Fibroblast of the conjunctiva (primary cell): ENCODE measurements around the gene ICE2.

Experiments
- DNase-seq: peaks from one replicate; pipeline ENCODE4 v3.0.0-alpha.2; 2010; ENCODE audit warnings: low read depth

ICE2 gene

DNA sequence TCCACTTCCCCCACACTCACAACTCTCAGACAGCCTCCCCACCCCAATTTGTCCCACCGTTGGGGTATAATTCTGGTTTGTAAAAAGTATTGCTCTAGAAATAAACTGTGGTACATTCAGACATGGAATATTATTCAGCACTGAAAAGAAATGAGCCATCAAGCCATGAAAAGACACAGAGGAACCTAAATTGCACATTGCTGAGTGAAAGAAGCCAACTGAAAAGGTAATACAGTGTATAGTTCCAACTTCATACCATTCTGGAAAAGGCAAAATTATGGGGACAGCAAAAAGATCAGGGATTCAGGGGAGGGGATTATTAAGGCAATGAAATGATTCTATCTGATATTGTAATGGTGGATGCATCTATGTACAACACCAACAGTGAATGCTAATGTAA, 91.6 kb downstream of the ICE2 start:
- no peak for DNase-seq

DNA sequence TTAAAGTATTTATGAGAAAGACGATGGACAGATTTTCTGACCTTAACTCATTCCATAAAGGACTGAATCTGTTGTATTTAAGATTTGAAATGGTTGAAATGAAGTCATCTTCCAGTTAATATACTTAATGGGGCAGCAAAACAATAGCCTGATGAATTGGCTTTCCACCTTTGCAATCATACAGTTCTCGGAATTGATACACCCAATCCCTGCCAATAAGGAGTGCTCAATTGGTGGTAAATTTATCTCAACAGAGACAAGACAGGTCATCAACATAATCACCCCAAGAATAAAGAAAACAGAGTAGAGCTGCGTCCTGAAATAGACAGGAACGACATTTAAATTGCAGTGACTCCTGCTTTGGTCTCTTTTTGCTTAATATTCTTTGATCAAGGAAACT, 92.3 kb downstream of the ICE2 start:
- DNase-seq: no peak

GRCh38 chr15:60385620-60386552, 93.1 kb downstream of the ICE2 start:
- DNase-seq: no peak

DNA sequence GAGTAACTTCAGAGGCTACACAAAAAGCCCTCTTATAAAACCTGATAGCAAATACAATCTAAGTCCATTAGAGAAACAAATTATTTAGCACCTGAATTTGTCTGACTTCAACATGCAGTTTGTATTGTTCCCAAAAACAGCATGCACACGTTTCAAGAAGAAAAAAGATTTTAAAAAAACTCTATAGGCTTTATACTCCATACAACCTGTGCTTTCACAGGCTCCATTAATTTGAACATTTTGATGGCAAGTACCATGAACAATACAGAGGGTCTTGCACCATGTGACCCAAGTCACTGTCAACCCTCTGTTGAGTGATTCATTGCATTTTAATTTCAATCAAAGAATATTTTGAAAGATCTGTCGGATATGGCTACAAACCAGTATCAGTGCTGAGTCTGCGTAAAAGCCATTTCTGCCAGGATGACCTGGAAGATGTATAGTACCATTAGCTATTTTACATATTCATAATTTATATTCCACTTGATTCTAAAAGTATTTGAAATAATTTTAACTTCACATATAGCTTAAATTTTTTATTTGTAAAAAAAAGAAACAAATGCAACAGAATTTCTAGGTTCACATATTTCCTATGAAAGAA, 94.3 kb downstream of the ICE2 start:
- no peak for DNase-seq

- DNase-seq: no peak
These were observed 94.9 kb downstream of the ICE2 start for GRCh38 chr15:60384053-60384452.

DNA sequence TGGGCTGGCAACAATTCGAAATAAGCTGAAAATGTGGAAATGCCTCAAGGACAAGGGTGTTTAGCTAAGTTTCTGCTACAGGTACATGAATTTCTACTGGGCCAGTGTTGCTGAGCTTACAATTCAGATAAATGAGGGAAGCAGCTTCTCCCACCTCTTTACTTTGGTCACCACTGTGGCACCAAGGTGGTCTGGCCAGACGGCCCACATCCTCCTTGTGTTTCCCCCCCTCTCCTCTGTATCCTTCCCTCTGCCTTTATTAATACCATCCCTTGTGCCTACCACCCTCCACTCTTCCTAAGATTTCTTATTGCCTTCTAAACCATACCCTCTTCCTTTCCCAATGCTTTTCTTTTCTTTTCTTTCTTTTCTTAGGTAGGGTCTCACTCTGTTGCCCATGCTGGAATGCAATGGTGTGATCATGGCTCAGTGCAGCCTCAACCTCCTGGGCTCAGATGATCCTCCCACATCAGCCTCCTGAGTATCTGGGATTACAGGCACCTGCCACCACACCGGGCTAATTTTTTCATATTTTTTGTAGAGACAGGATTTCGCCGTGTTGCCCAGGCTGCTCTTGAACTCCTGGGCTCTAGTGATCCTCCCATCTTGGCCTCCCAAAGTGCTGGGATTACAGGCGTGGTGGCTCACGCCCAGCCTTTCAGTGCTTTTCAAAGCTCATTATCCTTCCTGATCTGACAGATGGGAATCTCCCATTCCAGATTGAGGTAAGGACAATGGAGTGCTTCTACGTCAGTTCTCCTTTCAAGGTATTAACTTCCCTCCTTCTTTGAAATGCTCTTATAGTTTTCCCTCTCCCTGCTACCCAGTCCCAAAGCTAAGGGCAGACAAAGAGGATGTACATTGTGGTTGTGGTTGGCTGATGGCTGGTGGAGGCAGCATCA, 95.9 kb downstream of the ICE2 start:
- DNase-seq: no peak

- DNase-seq: no peak
These were observed 97.7 kb downstream of the ICE2 start for GRCh38 chr15:60381148-60381788.

GRCh38 chr15:60379525-60380274, 99.2 kb downstream of the ICE2 start:
- peak; percentile 76 for DNase-seq

DNA sequence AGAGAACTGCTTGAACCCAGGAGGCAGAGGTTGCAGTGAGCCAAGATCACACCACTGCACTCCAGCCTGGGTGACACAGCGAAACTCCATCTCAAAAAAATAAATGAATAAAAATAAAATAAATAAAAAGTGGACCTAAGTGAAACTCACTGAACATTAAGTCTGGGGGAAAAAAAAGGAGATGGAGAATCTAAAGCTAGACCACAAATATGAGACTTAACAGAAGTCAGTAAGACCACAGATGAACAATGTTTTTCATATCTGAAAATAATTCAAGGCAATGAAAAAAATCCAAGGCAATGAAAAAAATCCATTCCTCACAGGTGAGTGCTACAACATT, 99.8 kb downstream of the ICE2 start:
- no peak for DNase-seq

- DNase-seq: no peak
These were observed 102.3 kb downstream of the ICE2 start for GRCh38 chr15:60376677-60377095.

- no peak for DNase-seq
These were observed 103.6 kb downstream of the ICE2 start for GRCh38 chr15:60375306-60375705.

DNA sequence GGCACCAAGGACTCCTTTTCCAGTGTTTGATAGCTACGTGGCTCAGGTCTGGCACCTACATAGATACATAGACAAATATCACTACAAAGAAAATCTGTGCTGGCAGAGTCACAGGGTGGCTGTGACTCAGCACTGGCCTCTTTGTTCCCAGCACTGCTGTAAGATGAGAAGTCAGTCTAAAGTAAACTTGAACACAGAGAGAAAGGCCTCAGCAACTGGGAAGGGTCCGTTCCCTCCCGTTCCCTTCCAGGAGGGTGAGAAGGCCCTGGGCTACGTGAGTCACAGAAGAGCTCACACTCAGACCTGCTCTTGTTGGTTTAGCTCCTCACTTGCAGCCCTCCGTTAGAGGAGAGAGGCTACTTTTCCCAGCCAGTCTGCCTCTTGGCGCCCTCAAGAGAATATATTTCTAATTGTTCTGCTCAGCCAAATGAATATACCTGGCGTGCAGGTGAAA, 104.3 kb downstream of the ICE2 start:
- DNase-seq: peak; percentile 93

GRCh38 chr15:60374209-60374608, 104.7 kb downstream of the ICE2 start:
- DNase-seq: no peak

- DNase-seq: no peak
These were observed 105.2 kb downstream of the ICE2 start for GRCh38 chr15:60373745-60374144.

- no peak for DNase-seq
These were observed 105.6 kb downstream of the ICE2 start for GRCh38 chr15:60373327-60373726.

GRCh38 chr15:60372756-60373155, 106.2 kb downstream of the ICE2 start:
- DNase-seq: no peak

DNA sequence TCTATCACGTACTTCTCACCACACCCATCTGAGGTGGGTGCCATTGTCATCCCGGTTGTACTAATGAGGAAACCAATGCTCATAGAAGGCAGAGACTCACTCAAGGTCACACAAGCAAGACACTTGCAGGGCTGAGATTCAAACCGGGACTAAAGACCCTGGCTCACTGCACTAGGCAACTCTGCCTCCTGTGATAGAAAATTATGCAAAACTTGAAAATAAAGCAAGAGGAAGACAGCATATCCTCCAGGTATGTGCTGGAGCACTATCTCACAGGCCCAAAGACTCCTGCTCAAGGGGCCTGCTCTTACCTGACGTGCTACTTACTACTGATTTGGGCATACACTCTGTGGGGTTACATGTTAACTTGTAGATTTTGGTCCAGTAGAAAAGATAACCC, 106.7 kb downstream of the ICE2 start:
- no peak for DNase-seq

DNA sequence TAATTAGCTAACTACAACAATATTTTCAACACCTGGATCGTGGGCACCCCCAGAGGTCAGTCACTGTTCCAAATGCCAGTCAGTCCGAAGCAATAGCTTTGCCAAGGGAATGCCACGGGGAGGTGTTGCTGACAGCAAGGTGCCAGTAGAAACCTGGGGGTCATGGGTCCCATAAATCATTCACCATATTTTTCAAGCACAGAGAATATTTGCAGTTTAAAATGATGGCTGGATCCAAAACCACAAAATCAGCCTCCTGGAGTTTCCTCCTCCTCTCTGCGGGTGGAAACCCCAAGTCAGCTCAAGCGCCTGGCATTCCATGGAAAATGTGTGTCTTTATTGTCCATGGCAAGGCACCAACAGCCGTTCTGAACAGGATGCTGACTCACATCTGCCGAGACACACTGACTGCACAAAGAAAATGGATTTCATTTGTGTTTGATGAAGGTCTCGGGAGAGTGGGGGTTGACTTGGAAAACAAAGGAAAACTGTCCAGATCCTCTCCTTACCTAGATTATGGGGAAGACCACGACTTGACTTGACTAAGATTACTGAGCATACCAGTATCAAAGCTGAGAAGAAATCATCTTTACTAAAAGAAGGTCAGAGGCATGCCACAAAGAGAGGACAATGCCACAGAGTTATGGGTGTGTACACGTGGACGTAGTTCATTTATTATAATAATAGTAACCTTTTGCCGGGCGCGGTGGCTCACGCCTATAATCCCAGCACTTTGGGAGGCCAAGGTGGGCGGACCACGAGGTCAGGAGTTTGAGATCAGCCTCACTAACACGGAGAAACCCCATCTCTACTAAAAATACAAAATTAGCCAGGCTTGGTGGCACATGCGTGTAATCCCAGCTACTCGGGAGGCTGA, 107.5 kb downstream of the ICE2 start:
- DNase-seq: peak; percentile 97

- DNase-seq: no peak
These were observed 108.1 kb downstream of the ICE2 start for GRCh38 chr15:60370869-60371136.

DNA sequence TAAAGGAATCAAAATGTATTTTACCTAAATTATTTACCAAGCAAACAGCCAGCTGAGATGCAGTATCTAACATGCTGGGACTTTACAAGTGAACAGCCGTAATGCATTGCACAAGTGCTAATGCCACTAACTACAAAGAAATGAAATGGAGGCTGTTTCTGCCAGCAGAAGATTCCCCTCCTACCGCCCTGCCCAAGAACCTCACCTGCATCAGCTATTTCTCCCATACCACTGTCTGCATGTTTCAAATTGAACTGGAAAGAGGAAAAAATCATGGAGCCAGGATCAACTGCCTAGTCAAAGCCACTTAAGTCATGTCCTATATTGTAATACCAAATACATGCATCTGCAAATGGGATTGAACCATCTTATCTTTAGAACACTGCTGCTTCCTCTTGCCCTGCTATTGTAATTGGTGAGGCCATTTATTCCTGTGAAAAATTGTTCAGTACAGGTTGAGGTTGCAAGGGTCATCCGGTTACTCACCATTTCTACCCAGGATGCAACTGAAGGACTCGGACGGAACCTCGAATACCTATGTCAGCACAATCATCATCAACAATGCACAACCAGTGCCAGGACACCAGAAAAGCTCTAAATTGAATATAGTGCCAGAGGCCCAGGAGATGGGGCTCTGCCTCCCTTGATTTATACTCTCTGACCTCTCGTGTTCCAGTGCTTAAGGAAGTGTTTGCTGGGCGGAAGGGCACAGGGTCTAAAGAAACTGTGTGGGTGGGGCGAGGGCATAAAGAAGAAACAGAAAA, 108.7 kb downstream of the ICE2 start:
- DNase-seq: no peak
